ENCODE measurements around the gene ARSK.

ARSK gene

GRCh38 chr5:95649274-95649673 is 94.4 kb downstream of the ARSK start:
- DNase-seq (ENCODE audit: low read depth): no peak

DNA sequence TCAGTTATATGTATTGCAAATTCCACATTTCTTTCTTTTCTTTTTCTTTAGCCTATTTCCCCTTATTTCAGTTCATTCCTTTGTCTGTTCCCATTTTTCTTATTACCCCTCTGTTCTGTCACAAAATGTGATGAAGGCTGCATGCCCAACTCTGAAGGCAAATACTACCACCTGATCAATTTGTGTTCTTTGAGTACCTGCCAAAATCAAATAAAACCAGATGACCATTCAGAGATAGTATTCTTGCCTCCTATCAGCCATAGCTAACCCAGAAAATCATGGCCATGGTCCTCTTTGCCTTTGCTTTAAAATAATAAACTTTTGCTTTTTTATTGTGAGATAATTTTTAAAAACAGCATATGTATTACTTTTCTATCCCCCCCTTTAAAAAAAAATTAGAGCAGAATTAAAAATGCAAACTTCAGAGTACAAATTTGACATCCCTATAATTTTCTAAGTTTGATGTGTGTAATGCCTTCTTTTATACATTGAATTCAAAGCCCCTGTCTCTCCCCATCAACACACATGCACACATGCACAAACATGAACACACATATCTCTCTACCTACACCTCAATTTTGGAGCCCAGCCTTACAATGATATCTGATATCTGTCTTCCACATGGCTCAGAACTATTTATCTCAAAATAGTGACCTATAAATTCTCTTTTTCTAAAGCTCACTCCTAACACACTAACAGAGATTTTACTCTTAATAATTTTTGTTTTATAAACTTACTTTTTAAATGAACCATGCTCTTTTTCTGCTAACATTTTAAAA is 95.1 kb downstream of the ARSK start:
- no peak for DNase-seq (ENCODE audit: low read depth)

- DNase-seq (ENCODE audit: low read depth): no peak
These were observed 97.9 kb downstream of the ARSK start for GRCh38 chr5:95652849-95653248.

GRCh38 chr5:95654196-95654595 is 99.3 kb downstream of the ARSK start:
- DNase-seq (ENCODE audit: low read depth): no peak

Data from stimulated activated CD8-positive, alpha-beta memory T cell treated with anti-CD3 and anti-CD28 coated beads, Interleukin-15, amount 100 ng/mL, for 24 hours (primary cell).